ENCODE data around the gene APOE.

Gene APOE

GRCh38 chr19:44948763-44949374 lies 43.3 kb downstream of the APOE start:
- in situ Hi-C loops (cut with MboI; ENCODE audit: low sequenced_read_pairs) = no loop called here

- in situ Hi-C loops (cut with MboI; ENCODE audit: low sequenced_read_pairs) = no loop called here
Measured at GRCh38 chr19:44949550-44949949, 44.0 kb downstream of the APOE start.

- in situ Hi-C loops (cut with MboI; ENCODE audit: low sequenced_read_pairs) = no loop called here
Measured at GRCh38 chr19:44951179-44952159, 45.9 kb downstream of the APOE start.

- in situ Hi-C loops (cut with MboI; ENCODE audit: low sequenced_read_pairs) = no loop called here
Measured at GRCh38 chr19:44954278-44954648, 48.7 kb downstream of the APOE start.

- in situ Hi-C loops (cut with MboI; ENCODE audit: low sequenced_read_pairs) = no loop called here
Measured at GRCh38 chr19:44954649-44955504, 49.3 kb downstream of the APOE start, which contains the start of gene CLPTM1. CLPTM1 (plus strand) TSS chr19:44955380; CDS start chr19:44955396, 16 bp downstream.

- in situ Hi-C loops (cut with MboI; ENCODE audit: low sequenced_read_pairs) = no loop called here
Measured at GRCh38 chr19:44955505-44956439, 50.2 kb downstream of the APOE start.

GRCh38 chr19:44957526-44957925 lies 51.9 kb downstream of the APOE start:
- in situ Hi-C loops (cut with MboI; ENCODE audit: low sequenced_read_pairs) = no loop called here

- in situ Hi-C loops (cut with MboI; ENCODE audit: low sequenced_read_pairs) = no loop called here
Measured at GRCh38 chr19:44958090-44958489, 52.5 kb downstream of the APOE start.

Measured in HL-60/S4 treated with phorbol 12-myristate 13-acetate at 8.2 ng/mL for 4 days and 3 days (cell line).